Astrocyte (in vitro differentiated cells and primary cell): ENCODE results near the gene GLRA3.

Experiments
- EZH2 ChIP-seq: IDR thresholded peaks from 2 replicates; pipeline ENCODE4 v1.6.1; 2012; ENCODE audit warnings: mild to moderate bottlenecking, low read length, inconsistent platforms; ENCODE audit not compliant: insufficient read depth
- TF ChIP-seq, protein P1 (sequence below): IDR thresholded peaks from 2 replicates; pipeline ENCODE4 v1.5.1; 2011; ENCODE audit warnings: low read depth, mild to moderate bottlenecking, inconsistent platforms, low read length, moderate library complexity; ENCODE audit not compliant: insufficient read depth

GRCh38 chr4:174713181-174713580 is 115.9 kb downstream of the GLRA3 start:
- TF ChIP-seq, protein P1, sequence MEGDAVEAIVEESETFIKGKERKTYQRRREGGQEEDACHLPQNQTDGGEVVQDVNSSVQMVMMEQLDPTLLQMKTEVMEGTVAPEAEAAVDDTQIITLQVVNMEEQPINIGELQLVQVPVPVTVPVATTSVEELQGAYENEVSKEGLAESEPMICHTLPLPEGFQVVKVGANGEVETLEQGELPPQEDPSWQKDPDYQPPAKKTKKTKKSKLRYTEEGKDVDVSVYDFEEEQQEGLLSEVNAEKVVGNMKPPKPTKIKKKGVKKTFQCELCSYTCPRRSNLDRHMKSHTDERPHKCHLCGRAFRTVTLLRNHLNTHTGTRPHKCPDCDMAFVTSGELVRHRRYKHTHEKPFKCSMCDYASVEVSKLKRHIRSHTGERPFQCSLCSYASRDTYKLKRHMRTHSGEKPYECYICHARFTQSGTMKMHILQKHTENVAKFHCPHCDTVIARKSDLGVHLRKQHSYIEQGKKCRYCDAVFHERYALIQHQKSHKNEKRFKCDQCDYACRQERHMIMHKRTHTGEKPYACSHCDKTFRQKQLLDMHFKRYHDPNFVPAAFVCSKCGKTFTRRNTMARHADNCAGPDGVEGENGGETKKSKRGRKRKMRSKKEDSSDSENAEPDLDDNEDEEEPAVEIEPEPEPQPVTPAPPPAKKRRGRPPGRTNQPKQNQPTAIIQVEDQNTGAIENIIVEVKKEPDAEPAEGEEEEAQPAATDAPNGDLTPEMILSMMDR, result no peak
- TF ChIP-seq EZH2, result no peak
